ENCODE data around the gene DAO.
A peak's percentile ranks its signal among the peaks of the same experiment; 100 is the strongest.

Gene DAO

GRCh38 chr12:108833757-108834472, 46.0 kb upstream of the DAO start:
- POLR2A ChIA-PET = no interaction called here
- DNase-seq (ENCODE audit: extremely low spot score) = no peak
- CTCF ChIA-PET = interaction anchor here (0.7 to 1.7 kb wide), 3 partner anchors 15 to 30 kb away, joined by 3 to 5 read pairs (median 4); no protein-coding TSS in a partner anchor
- TF ChIP-seq CTCF (IDR thresholded peaks at IDR 0.05; ENCODE audit: control extremely low read depth, extremely low read depth, low read depth, missing control alignments) = no peak

GRCh38 chr12:108835860-108836634, 43.8 kb upstream of the DAO start:
- CTCF ChIA-PET = no interaction called here
- DNase-seq (ENCODE audit: extremely low spot score) = no peak

GRCh38 chr12:108837239-108837638, 42.7 kb upstream of the DAO start:
- CTCF ChIA-PET = interaction anchor here (1.4 to 3.1 kb wide), 4 partner anchors 10 to 33 kb away, joined by 4 to 12 read pairs (median 7); no protein-coding TSS in a partner anchor
- POLR2A ChIA-PET = no interaction called here
- DNase-seq (ENCODE audit: extremely low spot score) = no peak
- TF ChIP-seq CTCF (IDR thresholded peaks at IDR 0.05; ENCODE audit: control extremely low read depth, extremely low read depth, low read depth, missing control alignments) = no peak

More at GRCh38 chr12:108835860-108836634, 43.8 kb upstream of the DAO start:
- POLR2A ChIA-PET = no interaction called here
- no peak for TF ChIP-seq CTCF (IDR thresholded peaks at IDR 0.05; ENCODE audit: control extremely low read depth, extremely low read depth, low read depth, missing control alignments)

GRCh38 chr12:108837680-108838079, 42.2 kb upstream of the DAO start:
- no peak for DNase-seq (ENCODE audit: extremely low spot score)
- ChIA-PET CTCF (interaction anchor here (1.2 to 3.1 kb wide), 6 partner anchors 10 to 220 kb away, joined by 3 to 12 read pairs (median 5); no protein-coding TSS in a partner anchor), POLR2A (interaction anchor here (1.0 to 1.3 kb wide), 2 partner anchors 13 to 219 kb away, joined by 3 to 4 read pairs; no protein-coding TSS in a partner anchor)
- no peak for TF ChIP-seq CTCF (IDR thresholded peaks at IDR 0.05; ENCODE audit: control extremely low read depth, extremely low read depth, low read depth, missing control alignments)

- TF ChIP-seq CTCF (IDR thresholded peaks at IDR 0.05; ENCODE audit: control extremely low read depth, extremely low read depth, low read depth, missing control alignments) = no peak
- DNase-seq (ENCODE audit: extremely low spot score) = peak; percentile 80
- ChIA-PET POLR2A (interaction anchor here (1.0 to 1.3 kb wide), 3 partner anchors 11 to 220 kb away, joined by 3 to 4 read pairs (median 4); no protein-coding TSS in a partner anchor), CTCF (interaction anchor here (1.2 to 3.1 kb wide), 6 partner anchors 11 to 221 kb away, joined by 3 to 12 read pairs (median 5); no protein-coding TSS in a partner anchor)
Observed at GRCh38 chr12:108838194-108839017, 41.5 kb upstream of the DAO start.
